GM12878 (cell line): ENCODE results near the gene IAPP. TPM values are rescaled to one million over a fixed set of nuclear protein-coding genes. Genes with fewer than 3 reads are reported as not detected.

Experiments
- ATAC-seq: fragments of 200-7000 bp; cut with Tn5 transposase; 3 replicates; pipeline ENCODE4 v1.9.1; 2020; ENCODE audit warnings: mild to moderate bottlenecking, moderate library complexity
- BruUV-seq: library from RNA; stranded (reverse); fragments of 400-500 nt; replicated peaks from 2 replicates; lab custom pipeline; 2021; lab: Mats Ljungman, UMichigan
- CTCF ChIA-PET: fragments of 300-600 bp; sonication (Branson Sonifier 250); formaldehyde crosslinking; extraction: SDS; loops from one replicate; lab custom pipeline; 2021; ENCODE audit warnings: inconsistent platforms; lab: Yijun Ruan, JAX
- POLR2A ChIA-PET: fragments of 350-600 bp; formaldehyde crosslinking; extraction: SDS; loops from one replicate; lab custom pipeline; 2021; ENCODE audit warnings: inconsistent platforms; lab: Charles Lee
- RAD21 ChIA-PET: fragments of 300-600 bp; sonication (Branson Sonifier 250); formaldehyde crosslinking; loops from one replicate; lab custom pipeline; 2023; ENCODE audit warnings: antibody characterized with exemption; ENCODE audit not compliant: unreplicated experiment; lab: Charles Lee
- SMC1A ChIA-PET: fragments of 300-600 bp; sonication (Branson Sonifier 250); formaldehyde crosslinking; loops from one replicate; lab custom pipeline; 2023; ENCODE audit not compliant: unreplicated experiment, uncharacterized antibody; lab: Charles Lee
- DNase-seq: peaks from one replicate; pipeline ENCODE4 v3.0.0-alpha.2; 2011; ENCODE audit warnings: low read depth, low spot score
- FAIRE-seq: peaks from 3 replicates; lab custom pipeline; 2011; peaks lifted over from hg19 to GRCh38; lab: Jason Lieb, UNC
- H2AFZ ChIP-seq: 2 replicates; pipeline ENCODE4 v1.6.0; 2011; ENCODE audit warnings: low read depth, low read length, control low read depth; ENCODE audit not compliant: control insufficient read depth
- H3K27ac ChIP-seq: 2 replicates; pipeline ENCODE4 v1.5.1; 2011; ENCODE audit warnings: control low read depth; ENCODE audit not compliant: control insufficient read depth, insufficient read depth
- H3K27me3 ChIP-seq, 2 experiments: replicated peaks in 1 of 2; 2 replicates each; pipeline versions ENCODE4 v1.6.0 to v1.6.1; 2011; ENCODE audit warnings: low read length in 1 of 2; ENCODE audit not compliant: control insufficient read depth in 2 of 2, insufficient read depth in 2 of 2
- H3K36me3 ChIP-seq, 2 experiments: 2 replicates each; pipeline ENCODE4 v1.5.1; 2011; ENCODE audit warnings: low read length in 1 of 2; ENCODE audit not compliant: control insufficient read depth in 2 of 2, insufficient read depth in 2 of 2
- H3K4me1 ChIP-seq: 2 replicates; pipeline ENCODE4 v1.6.1; 2011; ENCODE audit warnings: mild to moderate bottlenecking, low read length, moderate library complexity, mixed read lengths; ENCODE audit not compliant: control insufficient read depth, insufficient read depth
- H3K4me2 ChIP-seq: 2 replicates; pipeline ENCODE4 v1.6.0; 2011; ENCODE audit warnings: control low read depth; ENCODE audit not compliant: control insufficient read depth, insufficient read depth
- H3K4me3 ChIP-seq: fragments of 200-600 bp; sonication (generic); 2 replicates; pipeline ENCODE4 v1.5.1; 2016
- H3K79me2 ChIP-seq: 2 replicates; pipeline ENCODE4 v1.6.0; 2011; ENCODE audit warnings: low read length; ENCODE audit not compliant: control insufficient read depth, insufficient read depth
- H3K9ac ChIP-seq: 2 replicates; pipeline ENCODE4 v1.8.0; 2011; ENCODE audit warnings: low read length, control low read depth, mixed read lengths; ENCODE audit not compliant: control insufficient read depth, insufficient read depth
- H3K9me3 ChIP-seq: replicated peaks from 3 replicates; pipeline ENCODE4 v1.5.1; 2011; ENCODE audit warnings: mild to moderate bottlenecking, low read length; ENCODE audit not compliant: control insufficient read depth, insufficient read depth
- H4K20me1 ChIP-seq: 2 replicates; pipeline ENCODE4 v1.6.0; 2011; ENCODE audit not compliant: control insufficient read depth, insufficient read depth
- BCLAF1 ChIP-seq: fragments of 450-650 bp; IDR thresholded peaks from 2 replicates; pipeline ENCODE4 v1.6.1; 2017; ENCODE audit warnings: antibody characterized with exemption, mild to moderate bottlenecking, moderate library complexity
- CTCF ChIP-seq, 3 experiments: IDR thresholded peaks in 2 of 3; conservative IDR thresholded peaks in 1 of 3; 2 replicates each; pipeline ENCODE4 v1.5.1; 2011; ENCODE audit warnings: low read depth in 3 of 3, low read length in 3 of 3, mild to moderate bottlenecking in 3 of 3, control low read depth in 2 of 3, moderate library complexity in 2 of 3, inconsistent platforms in 1 of 3, mixed read lengths in 1 of 3; ENCODE audit not compliant: control insufficient read depth in 2 of 3, insufficient read depth in 1 of 3; ENCODE audit errors: extremely low read depth in 1 of 3
- DPF2 ChIP-seq: fragments of 450-650 bp; IDR thresholded peaks from 2 replicates; pipeline ENCODE4 v1.6.1; 2017; ENCODE audit warnings: mild to moderate bottlenecking
- KDM1A ChIP-seq: fragments of 200-600 bp; sonication (generic); IDR thresholded peaks from 2 replicates; pipeline ENCODE4 v1.6.1; 2016; ENCODE audit warnings: borderline replicate concordance
- POLR2AphosphoS2 ChIP-seq: IDR thresholded peaks from 2 replicates; pipeline ENCODE4 v1.6.1; 2011; ENCODE audit warnings: low read depth, mild to moderate bottlenecking, low read length, improper control_type of control experiment, moderate library complexity
- TAF1 ChIP-seq: IDR thresholded peaks from 2 replicates; pipeline ENCODE4 v1.6.1; 2011; ENCODE audit warnings: mild to moderate bottlenecking, low read depth, low read length, borderline replicate concordance
- TCF3 ChIP-seq: IDR thresholded peaks from 2 replicates; pipeline ENCODE4 v1.6.1; 2012; ENCODE audit warnings: low read depth, mild to moderate bottlenecking, low read length, borderline replicate concordance; ENCODE audit not compliant: insufficient read depth
- YBX1 ChIP-seq: fragments of 450-650 bp; IDR thresholded peaks from 2 replicates; pipeline ENCODE4 v1.6.1; 2016; ENCODE audit warnings: antibody characterized with exemption
- ZNF687 ChIP-seq: fragments of 450-650 bp; IDR thresholded peaks from 2 replicates; pipeline ENCODE4 v1.6.1; 2017; ENCODE audit warnings: mild to moderate bottlenecking, moderate library complexity
- WGBS: methylation state at CpG from one replicate; pipeline ENCODE4 v1.1.6; 2016; ENCODE audit warnings: low lambda C conversion rate; ENCODE audit not compliant: insufficient replicate concordance, insufficient coverage; ENCODE audit errors: missing lambda C conversion rate; 5-methylcytosine and 5-hydroxymethylcytosine counted together
- in situ Hi-C: fragments of 300-500 bp; cut with MboI; formaldehyde crosslinking; loops from 9 replicates; pipeline ENCODE4 v1.14.3; 2018; ENCODE audit warnings: mixed read lengths
- intact Hi-C: fragments of 100-400 bp; cut with micrococcal nuclease; formaldehyde crosslinking; loops from one replicate; pipeline ENCODE4 v1.14.2; 2022; ENCODE audit not compliant: unreplicated experiment
- polyA plus RNA-seq, 11 experiments: library from polyadenylated mRNA; depleted of rRNA in 4 of 11; unstranded in 6 of 11; stranded (reverse) in 5 of 11; fragments of >200 nt; fragmentation: Nextera tagmentation in 4 of 11; fragmentation: Illumina TruSeq in 1 of 11; extraction: Ambion mirVana in 4 of 11; extraction: Trizol in 1 of 11; gene quantifications; 1 replicate in 1 of 11; 2 replicates in 10 of 11; pipeline versions ENCODE4 v1.2.1 to v1.2.3, GENCODE V29; 2011 to 2016; ENCODE audit warnings: inconsistent platforms in 2 of 11, missing spikeins in 2 of 11, low read depth in 1 of 11
- total RNA-seq, 4 experiments: library from RNA; depleted of rRNA in 3 of 4; stranded (reverse); fragments of >200 nt in 3 of 4; fragmentation: Illumina TruSeq in 1 of 4; extraction: Trizol in 1 of 4; gene quantifications; 2 replicates each; pipeline versions ENCODE4 v1.2.1 to v1.2.3, GENCODE V29; 2013 to 2021

IAPP gene
- total and polyA plus RNA-seq, 10 of the 15 experiments (the other 5 are each of a cell fraction or from before 2014, with no cell fraction given) = not detected

- RAD21 ChIA-PET = no interaction called here
- H3K9me3 ChIP-seq = no peaks in the 10 kb centered on the region
- no peak for DNase-seq
- 0% methylated on average over 1 of the region's 1 CpG for WGBS
- H3K4me2 ChIP-seq = no peak overlapping the region
- FAIRE-seq = no peak
- no peaks in the 10 kb centered on the region for H3K36me3 ChIP-seq
- BruUV-seq = no TSS peak
- no peaks in the 10 kb centered on the region for H3K4me1 ChIP-seq
- CTCF ChIA-PET = no interaction called here
- H3K79me2 ChIP-seq = no peaks in the 10 kb centered on the region
- SMC1A ChIA-PET = no interaction called here
- no peaks in the 10 kb centered on the region for H3K27me3 ChIP-seq
- no peak overlapping the region for H2AFZ ChIP-seq
- H4K20me1 ChIP-seq = no peaks in the 10 kb centered on the region
- POLR2A ChIA-PET = no interaction called here
- in situ Hi-C loops (no loop called here), intact Hi-C loops (no loop called here)
- no peak overlapping the region for H3K27ac ChIP-seq
- no peak for TF ChIP-seq TAF1
- no peak for TF ChIP-seq DPF2
- no peak for TF ChIP-seq ZNF687
- no peak for TF ChIP-seq BCLAF1
- no peak for TF ChIP-seq TCF3
- no peak for TF ChIP-seq CTCF (IDR thresholded peaks at IDR 0.05 in 2 of 3, conservative IDR thresholded peaks at IDR 0.05 in 1 of 3; ENCODE audit: control insufficient read depth in 2 of 3, extremely low read depth in 1 of 3, insufficient read depth in 1 of 3, low read depth in 3 of 3, low read length in 3 of 3)
- no peak for TF ChIP-seq YBX1
- no peak for TF ChIP-seq KDM1A
- TF ChIP-seq POLR2AphosphoS2 = no peak
- no peak overlapping the region for H3K4me3 ChIP-seq
- ATAC-seq = no peak
- H3K9ac ChIP-seq = no peak overlapping the region
Observed at GRCh38 chr12:21350975-21351374, 21.7 kb upstream of the IAPP start.
